Measurements from ENCODE around the gene BICD2.
"Not testable (repeated sequence)": the region's sequence is repeated elsewhere in the genome, so short reads cannot be mapped to it uniquely, and the experiment has no call there.

BICD2 gene

GRCh38 chr9:92770360-92770995 lies 5.8 kb upstream of the BICD2 start:
- DNase-seq, result no peak

GRCh38 chr9:92769990-92770359 lies 5.3 kb upstream of the BICD2 start:
- no peak for DNase-seq

- no peak for DNase-seq
These were observed 4.7 kb upstream of the BICD2 start for GRCh38 chr9:92769286-92769685.

GRCh38 chr9:92768816-92769215 lies 4.2 kb upstream of the BICD2 start:
- not testable (repeated sequence) for DNase-seq

GRCh38 chr9:92767066-92768054 lies 2.7 kb upstream of the BICD2 start:
- no peak for DNase-seq

- peak; percentile 97 for DNase-seq
These were observed 629 bp upstream of the BICD2 start for GRCh38 chr9:92764988-92765936.

GRCh38 chr9:92763721-92764380 lies 782 bp downstream of the BICD2 start:
- DNase-seq, result peak; percentile 38

GRCh38 chr9:92762781-92763708 lies 1.6 kb downstream of the BICD2 start:
- no peak for DNase-seq

- DNase-seq, result no peak
These were observed 2.4 kb downstream of the BICD2 start for GRCh38 chr9:92762196-92762595.

GRCh38 chr9:92761686-92762085 lies 2.9 kb downstream of the BICD2 start:
- DNase-seq, result no peak

GRCh38 chr9:92760494-92760893 lies 4.1 kb downstream of the BICD2 start:
- no peak for DNase-seq

- no peak for DNase-seq
These were observed 4.6 kb downstream of the BICD2 start for GRCh38 chr9:92760070-92760469.

GRCh38 chr9:92759446-92759845 lies 5.2 kb downstream of the BICD2 start:
- DNase-seq, result no peak

GRCh38 chr9:92756792-92757191 lies 7.8 kb downstream of the BICD2 start:
- no peak for DNase-seq

GRCh38 chr9:92754091-92754745 lies 10.4 kb downstream of the BICD2 start:
- no peak for DNase-seq

GRCh38 chr9:92752812-92753404 lies 11.7 kb downstream of the BICD2 start:
- DNase-seq, result no peak

GRCh38 chr9:92749934-92750315 lies 14.7 kb downstream of the BICD2 start:
- DNase-seq, result no peak

- DNase-seq, result no peak
These were observed 15.3 kb downstream of the BICD2 start for GRCh38 chr9:92749071-92749933.

- no peak for DNase-seq
These were observed 16.5 kb downstream of the BICD2 start for GRCh38 chr9:92748233-92748497.
